ENCODE measurements around the gene IGF2.
A peak's percentile ranks its signal among the peaks of the same experiment; 100 is the strongest.

The IGF2 gene

DNA sequence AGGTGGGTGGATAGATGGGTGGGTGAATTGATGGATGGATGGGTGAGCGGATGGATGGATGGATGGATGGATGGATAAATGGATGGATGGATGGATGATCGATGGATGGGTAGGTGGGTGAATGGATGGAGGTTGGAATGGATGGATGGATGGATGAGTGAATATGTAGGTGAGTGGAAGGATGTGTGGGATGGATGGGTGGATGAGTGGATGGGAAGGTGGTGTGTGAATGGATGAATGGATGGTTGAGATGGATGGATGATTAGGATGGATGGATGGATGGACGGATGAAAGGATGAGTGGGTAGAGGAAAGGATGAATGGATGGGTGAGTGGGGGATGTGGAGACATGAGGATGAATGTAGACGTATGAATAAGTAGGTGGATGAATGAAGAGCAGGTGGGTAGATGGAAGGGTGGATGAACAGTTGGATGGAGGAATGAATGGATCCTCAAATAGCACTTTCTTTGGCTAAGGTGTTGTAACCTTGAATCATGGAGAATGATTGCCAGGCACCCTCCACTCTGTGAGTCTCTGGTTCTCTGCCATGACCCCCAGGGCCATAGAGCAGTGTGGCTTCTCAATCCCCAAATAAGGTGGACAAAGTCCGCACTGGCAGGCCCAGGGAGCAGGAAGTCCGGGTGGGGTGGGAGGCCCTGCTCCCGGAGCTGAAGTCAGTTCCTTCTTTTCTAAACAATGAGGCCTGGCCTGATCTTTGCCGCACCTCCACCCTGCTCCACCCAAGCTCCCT is 36.9 kb downstream of the IGF2 start:
- no peak for DNase-seq

GRCh38 chr11:2101171-2101675 is 38.0 kb downstream of the IGF2 start:
- DNase-seq = no peak

DNA sequence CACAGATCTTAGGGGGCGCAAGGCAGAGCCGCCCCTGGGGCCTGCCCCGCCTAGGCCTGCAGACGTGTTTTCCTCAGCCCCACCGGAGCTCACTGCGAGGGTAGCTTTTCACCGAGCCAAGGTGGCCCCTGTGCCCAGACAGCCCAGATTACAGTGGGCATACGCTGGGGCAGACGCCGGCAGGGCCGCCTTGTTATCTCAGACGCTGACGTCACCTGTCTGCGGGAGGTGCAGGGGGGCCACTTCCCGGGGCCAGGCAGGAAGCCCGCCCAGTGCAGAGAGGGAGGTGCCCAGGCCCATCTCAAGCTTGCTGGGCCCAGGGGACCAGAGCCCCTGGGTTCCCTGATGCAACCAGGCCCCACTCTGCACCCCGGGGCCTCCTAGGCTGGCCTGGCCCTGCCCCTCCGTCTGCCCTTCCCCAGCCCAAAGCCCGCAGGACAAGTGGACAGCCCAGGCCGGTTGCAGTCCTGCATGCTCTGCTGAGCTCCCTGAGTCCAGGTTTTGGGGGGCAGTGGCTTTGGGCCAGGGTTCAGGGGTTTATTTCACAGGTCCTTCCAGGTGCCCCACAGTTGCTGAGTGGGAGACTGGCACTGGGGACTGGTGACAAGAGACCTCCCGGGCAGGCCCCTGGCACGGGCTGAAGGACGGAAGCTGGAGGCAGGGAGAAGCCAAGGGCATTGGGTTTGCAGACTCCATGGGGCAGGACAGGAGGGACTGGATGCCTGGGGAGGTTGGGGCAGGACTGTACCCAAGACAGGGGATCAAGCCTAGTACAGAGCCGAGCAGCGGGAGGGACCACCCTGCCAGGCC is 38.6 kb downstream of the IGF2 start:
- DNase-seq = no peak

DNA sequence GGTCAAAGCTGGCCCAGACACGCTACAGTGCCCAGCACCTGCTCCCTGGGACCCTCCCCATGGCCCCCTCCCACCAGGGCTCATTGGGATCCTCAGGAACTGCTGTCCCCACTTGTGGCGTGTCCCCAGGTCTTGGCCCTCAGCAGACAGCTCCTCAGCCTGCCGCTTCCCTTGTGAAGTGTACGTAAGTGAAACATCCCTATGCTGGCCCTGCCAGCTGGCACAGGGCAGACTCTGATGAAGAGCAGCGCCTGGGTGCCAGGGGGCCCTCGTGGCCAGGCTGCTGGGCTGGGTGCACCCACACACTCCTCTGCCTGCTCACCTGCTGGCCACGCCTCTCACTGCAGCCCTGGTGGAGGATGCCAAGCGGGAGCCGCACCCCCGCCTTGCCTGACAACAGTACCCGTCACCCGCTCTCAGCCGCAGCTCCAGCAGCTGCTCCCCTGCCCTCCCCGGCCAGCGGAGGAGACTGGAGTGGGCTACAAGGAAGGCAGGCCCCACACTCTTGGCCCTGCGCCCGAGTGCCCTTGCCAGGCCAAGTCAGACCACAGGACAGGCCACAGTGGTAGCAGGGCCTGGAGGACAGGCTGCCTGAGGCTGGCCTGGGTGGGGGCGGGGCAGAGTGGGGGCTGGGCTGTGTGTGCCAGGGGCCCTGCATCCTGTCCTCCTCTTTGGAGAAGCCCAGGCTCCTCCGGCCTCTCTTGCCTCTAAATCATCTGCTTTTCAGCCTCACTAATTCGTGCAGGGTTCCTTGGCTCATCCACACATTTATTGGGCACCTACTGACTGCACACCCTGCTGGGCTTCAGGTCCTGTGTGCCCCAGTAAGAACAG is 39.5 kb downstream of the IGF2 start:
- DNase-seq = no peak

GRCh38 chr11:2098691-2099515 is 40.3 kb downstream of the IGF2 start:
- DNase-seq = no peak

DNA sequence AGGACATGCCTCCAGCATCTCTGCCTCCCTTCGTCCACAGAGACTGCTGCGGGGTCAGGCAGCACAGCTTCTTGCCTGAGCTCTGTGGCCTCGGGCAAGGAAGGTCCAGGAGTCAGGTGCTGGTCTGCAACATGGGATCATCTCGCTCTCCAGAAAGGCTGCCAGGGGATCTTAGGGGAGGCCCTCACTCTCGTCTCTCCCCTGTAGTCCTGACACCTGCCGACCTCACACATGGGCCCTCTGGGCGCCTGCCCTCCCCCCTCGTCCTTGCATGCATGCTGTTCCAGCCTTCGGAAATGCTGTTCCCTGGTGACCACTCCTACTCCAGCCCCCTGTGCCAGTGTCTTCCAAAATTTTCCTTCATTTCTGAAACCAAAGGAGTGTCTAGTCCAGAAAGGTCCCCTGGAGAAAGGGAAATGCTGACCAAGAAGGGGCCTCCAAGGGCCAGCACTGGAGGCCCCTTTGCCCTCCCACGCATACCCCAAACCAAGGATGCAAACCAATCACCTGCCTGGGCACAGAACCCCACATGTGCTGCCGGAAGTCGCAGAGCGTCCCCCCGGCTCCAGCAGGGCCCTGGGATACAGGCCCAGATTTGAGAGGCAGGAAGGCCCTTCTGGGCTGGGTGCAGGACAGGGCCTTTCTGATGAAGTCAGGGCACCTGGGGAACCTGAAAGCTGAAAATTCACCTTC is 41.0 kb downstream of the IGF2 start:
- DNase-seq = no peak

DNA sequence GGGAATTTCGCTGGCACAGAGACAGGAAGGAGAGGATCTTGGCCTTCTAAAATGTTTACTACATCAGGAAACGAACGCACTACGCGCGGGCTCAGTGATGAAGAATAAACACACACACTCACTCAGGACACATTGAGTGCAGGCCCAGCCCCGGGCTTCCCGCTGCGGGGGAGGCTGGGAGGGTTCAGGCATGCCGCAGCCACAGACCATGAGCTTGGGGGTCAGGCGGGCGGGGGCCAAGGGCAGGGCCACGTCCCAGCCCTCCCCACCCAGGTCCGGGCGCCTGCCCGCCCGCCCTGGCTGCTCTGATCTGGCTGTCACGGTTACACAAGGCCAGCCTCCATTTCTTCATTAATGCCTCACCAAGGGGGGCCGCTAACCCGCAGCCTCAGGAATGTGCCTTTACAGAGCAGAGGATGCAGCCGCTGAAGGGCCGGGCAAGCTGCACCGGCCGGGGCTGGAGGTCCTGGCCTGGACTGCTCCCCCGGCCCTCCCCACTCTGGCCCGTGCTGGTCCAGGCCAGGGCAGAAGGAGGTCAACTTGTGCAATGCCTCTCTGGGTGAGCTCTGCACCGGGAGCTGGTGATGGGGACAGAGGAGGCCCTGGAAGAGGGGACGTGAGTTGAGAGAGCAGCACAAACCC is 41.7 kb downstream of the IGF2 start:
- no peak for DNase-seq

GRCh38 chr11:2096919-2097301 is 42.3 kb downstream of the IGF2 start:
- no peak for DNase-seq

DNA sequence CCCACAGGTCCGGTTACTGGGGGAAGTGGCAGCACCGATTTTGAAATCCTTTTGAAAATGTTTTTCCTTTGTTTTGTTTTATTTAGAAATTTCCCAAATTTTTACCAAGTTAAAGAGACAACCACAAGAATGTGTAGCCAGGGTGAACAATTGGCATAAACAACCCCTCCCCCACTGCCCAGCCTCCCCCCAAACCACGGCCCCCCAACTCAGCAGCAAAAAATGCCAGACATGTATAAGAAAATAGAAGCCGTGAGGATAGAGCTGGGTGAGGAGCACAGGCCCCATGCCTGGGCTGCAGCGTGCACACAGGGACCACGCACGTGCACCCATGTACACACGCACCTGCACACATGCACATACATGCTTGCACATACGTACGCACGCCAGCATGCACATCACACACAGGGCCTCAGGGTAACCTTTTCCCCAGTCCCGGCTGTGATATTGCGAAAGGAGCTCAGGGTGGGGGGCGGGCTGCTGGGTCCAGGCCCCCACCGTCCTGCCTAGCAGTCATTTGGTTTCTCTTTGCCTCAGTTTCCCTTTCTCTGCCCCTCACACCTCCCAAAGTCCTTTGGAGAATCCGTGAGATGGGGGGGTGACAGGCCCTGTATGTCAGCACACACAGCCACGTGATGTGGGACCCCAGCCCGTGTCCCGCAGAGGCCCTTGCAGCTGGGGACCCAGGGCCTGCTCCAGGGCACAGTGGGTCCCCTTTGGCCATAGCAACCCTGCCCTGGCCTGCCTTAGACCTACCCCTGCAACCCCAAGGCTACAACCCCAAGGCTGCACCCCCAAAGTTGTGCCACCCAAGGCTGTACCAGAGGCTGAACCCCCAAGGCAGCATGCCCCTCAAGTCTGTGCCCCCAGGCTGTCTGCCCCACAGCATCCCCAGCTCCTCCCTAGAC is 42.9 kb downstream of the IGF2 start:
- DNase-seq = no peak

- DNase-seq = no peak
These were observed 43.6 kb downstream of the IGF2 start for GRCh38 chr11:2095542-2095941.

DNA sequence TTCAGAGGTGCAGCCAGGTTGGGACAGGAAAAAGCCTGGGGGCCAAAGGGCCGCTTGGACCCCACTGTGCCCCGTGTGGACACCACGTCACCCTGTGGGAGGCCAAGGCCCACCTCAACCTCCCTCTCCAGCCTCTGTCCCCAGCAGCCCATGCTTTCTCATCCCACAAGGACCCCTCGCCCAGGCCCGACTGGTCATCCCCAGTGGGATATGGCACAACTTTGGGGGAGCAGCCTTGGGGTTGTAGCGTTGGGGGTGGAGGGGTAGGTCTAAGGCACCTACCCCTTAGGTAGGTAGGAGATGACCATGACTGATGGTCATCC is 44.0 kb downstream of the IGF2 start:
- DNase-seq = no peak

GRCh38 chr11:2094354-2095197 is 44.6 kb downstream of the IGF2 start:
- DNase-seq = no peak

- no peak for DNase-seq
These were observed 45.4 kb downstream of the IGF2 start for GRCh38 chr11:2093575-2094353.

- DNase-seq = peak; percentile 34
These were observed 46.2 kb downstream of the IGF2 start for GRCh38 chr11:2092956-2093412.

- no peak for DNase-seq
These were observed 46.7 kb downstream of the IGF2 start for GRCh38 chr11:2092464-2092910.

DNA sequence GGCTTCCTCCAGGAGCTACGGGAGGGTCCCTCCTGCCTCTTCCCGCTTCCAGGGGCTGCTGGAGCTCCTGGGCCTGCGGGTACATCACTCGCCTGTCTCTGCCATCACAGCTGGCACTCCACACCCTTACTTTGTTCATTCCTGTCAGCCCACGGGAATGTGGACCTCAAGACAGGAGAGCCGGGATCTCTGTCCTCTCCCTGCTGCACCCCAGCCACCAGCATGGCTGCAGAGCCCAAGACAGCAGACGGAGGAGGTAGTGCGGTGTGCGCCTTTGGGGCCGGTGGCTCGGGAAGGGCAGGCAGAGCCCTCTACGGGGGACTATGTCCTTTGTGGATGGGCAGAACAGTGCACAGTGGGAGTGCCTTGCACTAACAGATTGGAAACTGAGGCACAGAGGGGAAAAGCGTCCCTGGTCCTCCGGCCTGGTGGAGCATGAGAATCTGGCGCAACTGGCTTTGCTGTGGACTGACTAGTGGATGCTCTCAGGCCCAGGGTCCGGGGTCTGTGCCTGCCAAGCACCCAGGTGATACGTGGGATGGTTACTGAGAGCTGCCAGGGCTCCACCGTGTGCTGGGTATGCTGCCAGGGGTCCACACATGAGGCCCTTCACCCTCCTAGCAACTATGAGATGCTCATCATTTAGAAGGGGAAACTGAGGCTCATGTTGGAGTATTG is 47.3 kb downstream of the IGF2 start:
- no peak for DNase-seq

- no peak for DNase-seq
These were observed 48.0 kb downstream of the IGF2 start for GRCh38 chr11:2091112-2091746.

Measured in CD4-positive, alpha-beta T cell treated with Interleukin-4 for 4 hours (primary cell).